K562 (cell line): ENCODE data around the gene STRA8. TPM values are rescaled to one million over a fixed set of nuclear protein-coding genes. Genes with fewer than 3 reads are reported as not detected.

Experiments used
- ARID2 ChIP-seq: fragments of 450-650 bp; IDR thresholded peaks from 2 replicates; pipeline ENCODE4 v1.6.1; 2017; ENCODE audit warnings: antibody characterized with exemption, mild to moderate bottlenecking
- ESRRB ChIP-seq: fragments of 250-450 bp; sonication (Bioruptor Pico); IDR thresholded peaks from 2 replicates; pipeline ENCODE4 v1.5.0; 2020; ENCODE audit warnings: mild to moderate bottlenecking, moderate library complexity, borderline replicate concordance
- FOXA1 ChIP-seq: fragments of 450-650 bp; IDR thresholded peaks from 2 replicates; pipeline ENCODE4 v1.6.1; 2016; ENCODE audit warnings: mild to moderate bottlenecking, borderline replicate concordance
- HNRNPLL ChIP-seq: fragments of 200-400 bp; formaldehyde crosslinking; IDR thresholded peaks from 2 replicates; pipeline ENCODE4 v1.6.1; 2017; ENCODE audit warnings: low read length, low read depth, mild to moderate bottlenecking; ENCODE audit not compliant: poor library complexity, severe bottlenecking
- KHSRP ChIP-seq: fragments of 450-650 bp; IDR thresholded peaks from 2 replicates; pipeline ENCODE4 v1.6.1; 2017
- LARP7 ChIP-seq: fragments of 450-650 bp; IDR thresholded peaks from 2 replicates; pipeline ENCODE4 v1.6.1; 2016
- MCM2 ChIP-seq: fragments of 450-650 bp; IDR thresholded peaks from 2 replicates; pipeline ENCODE4 v1.6.1; 2017; ENCODE audit warnings: low read depth, mild to moderate bottlenecking
- MEIS2 ChIP-seq: fragments of 450-650 bp; IDR thresholded peaks from 2 replicates; pipeline ENCODE4 v1.6.1; 2014; ENCODE audit warnings: mild to moderate bottlenecking; ENCODE audit not compliant: partially characterized antibody
- MTA2 ChIP-seq: fragments of 450-650 bp; IDR thresholded peaks from 2 replicates; pipeline ENCODE4 v1.6.1; 2016; ENCODE audit warnings: low read depth
- NCOR1 ChIP-seq: fragments of 450-650 bp; IDR thresholded peaks from 2 replicates; pipeline ENCODE4 v1.6.1; 2016; ENCODE audit warnings: mild to moderate bottlenecking, moderate library complexity
- STAG1 ChIP-seq: sonication (generic); formaldehyde crosslinking; IDR thresholded peaks from 2 replicates; pipeline ENCODE4 v1.5.0; 2020; ENCODE audit warnings: missing genetic modification reagents, borderline replicate concordance
- XRCC5 ChIP-seq: fragments of 200-400 bp; formaldehyde crosslinking; IDR thresholded peaks from 2 replicates; pipeline ENCODE4 v1.6.1; 2017; ENCODE audit warnings: low read depth, mild to moderate bottlenecking, low read length
- ZNF274 ChIP-seq: IDR thresholded peaks from 2 replicates; pipeline ENCODE4 v1.6.1; 2011; ENCODE audit warnings: low read depth, mild to moderate bottlenecking, low read length, moderate library complexity, borderline replicate concordance
- ZZZ3 ChIP-seq: fragments of 450-650 bp; IDR thresholded peaks from 2 replicates; pipeline ENCODE4 v1.6.1; 2016; ENCODE audit warnings: antibody characterized with exemption, mild to moderate bottlenecking, moderate library complexity
- polyA plus RNA-seq, 8 experiments: library from polyadenylated mRNA; depleted of rRNA in 4 of 8; stranded (reverse) in 5 of 8; unstranded in 3 of 8; fragments of >200 nt; fragmentation: Nextera tagmentation in 2 of 8; fragmentation: Illumina TruSeq in 1 of 8; extraction: Ambion mirVana in 2 of 8; extraction: Trizol in 1 of 8; gene quantifications; 2 replicates each; pipeline versions ENCODE4 v1.2.1 to v1.2.3, GENCODE V29; 2011 to 2014; ENCODE audit warnings: inconsistent platforms in 1 of 8, missing spikeins in 1 of 8
- total RNA-seq, 7 experiments: library from RNA; depleted of rRNA in 6 of 7; stranded (reverse); fragments of >200 nt in 6 of 7; fragmentation: Illumina TruSeq in 2 of 7; extraction: Trizol in 2 of 7; gene quantifications; 2 replicates each; pipeline versions ENCODE4 v1.2.1 to v1.2.3, GENCODE V29; 2011 to 2021; ENCODE audit warnings: low replicate concordance in 1 of 7
- TF ChIP-seq, protein P1 (sequence below), 2 experiments: fragments of 450-650 bp; formaldehyde crosslinking in 1 of 2; IDR thresholded peaks; 2 replicates each; pipeline versions ENCODE4 v1.4.0 to v1.6.1; 2014 to 2020; ENCODE audit warnings: mild to moderate bottlenecking in 2 of 2, borderline replicate concordance in 1 of 2, low read depth in 1 of 2
- TF ChIP-seq, protein P2 (sequence below): fragments of 250-450 bp; sonication (Bioruptor Pico); IDR thresholded peaks from 2 replicates; pipeline ENCODE4 v1.5.0; 2021; ENCODE audit warnings: mild to moderate bottlenecking, borderline replicate concordance
- TF ChIP-seq, protein P3 (sequence below), 2 experiments: fragments of 450-650 bp in 1 of 2; sonication (generic) in 1 of 2; formaldehyde crosslinking in 1 of 2; IDR thresholded peaks in 1 of 2; conservative IDR thresholded peaks in 1 of 2; 2 replicates each; pipeline versions ENCODE4 v1.6.1 to v1.8.1; 2016 to 2023; ENCODE audit warnings: mild to moderate bottlenecking in 2 of 2, moderate library complexity in 2 of 2, inconsistent platforms in 1 of 2, missing genetic modification reagents in 1 of 2

The STRA8 gene
- total and polyA plus RNA-seq, 9 of the 15 experiments (the other 6 are each of a cell fraction or from before 2014, with no cell fraction given) = not detected

DNA sequence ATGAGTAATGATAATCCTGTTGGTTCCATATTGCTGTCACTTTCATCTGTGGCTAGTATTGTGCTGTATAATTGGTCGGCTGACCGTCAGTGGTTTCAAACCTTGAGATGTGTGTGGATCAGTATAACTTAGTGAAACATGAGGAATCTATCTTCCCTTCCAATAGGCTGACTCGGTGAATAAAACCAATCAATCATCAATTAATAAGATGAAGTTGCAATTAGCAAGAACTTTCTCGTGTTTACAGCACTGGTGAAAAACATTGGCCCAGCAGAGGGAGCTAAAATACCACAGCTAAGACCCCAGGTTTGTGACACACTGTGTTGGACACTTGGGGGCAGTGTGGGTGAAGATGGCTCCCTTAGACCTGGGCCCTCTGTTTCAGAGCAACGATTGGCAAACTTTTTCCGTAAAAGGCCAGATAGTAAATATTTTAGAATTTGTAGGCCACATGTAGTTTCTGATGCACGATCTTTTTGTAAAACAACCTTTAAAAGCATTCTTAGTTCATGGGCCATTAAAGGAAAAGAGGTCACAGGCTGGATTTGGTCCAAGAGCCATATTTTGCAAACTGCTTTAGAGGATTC lies 47.8 kb downstream of the STRA8 start (continued):
- TF ChIP-seq, protein P1, sequence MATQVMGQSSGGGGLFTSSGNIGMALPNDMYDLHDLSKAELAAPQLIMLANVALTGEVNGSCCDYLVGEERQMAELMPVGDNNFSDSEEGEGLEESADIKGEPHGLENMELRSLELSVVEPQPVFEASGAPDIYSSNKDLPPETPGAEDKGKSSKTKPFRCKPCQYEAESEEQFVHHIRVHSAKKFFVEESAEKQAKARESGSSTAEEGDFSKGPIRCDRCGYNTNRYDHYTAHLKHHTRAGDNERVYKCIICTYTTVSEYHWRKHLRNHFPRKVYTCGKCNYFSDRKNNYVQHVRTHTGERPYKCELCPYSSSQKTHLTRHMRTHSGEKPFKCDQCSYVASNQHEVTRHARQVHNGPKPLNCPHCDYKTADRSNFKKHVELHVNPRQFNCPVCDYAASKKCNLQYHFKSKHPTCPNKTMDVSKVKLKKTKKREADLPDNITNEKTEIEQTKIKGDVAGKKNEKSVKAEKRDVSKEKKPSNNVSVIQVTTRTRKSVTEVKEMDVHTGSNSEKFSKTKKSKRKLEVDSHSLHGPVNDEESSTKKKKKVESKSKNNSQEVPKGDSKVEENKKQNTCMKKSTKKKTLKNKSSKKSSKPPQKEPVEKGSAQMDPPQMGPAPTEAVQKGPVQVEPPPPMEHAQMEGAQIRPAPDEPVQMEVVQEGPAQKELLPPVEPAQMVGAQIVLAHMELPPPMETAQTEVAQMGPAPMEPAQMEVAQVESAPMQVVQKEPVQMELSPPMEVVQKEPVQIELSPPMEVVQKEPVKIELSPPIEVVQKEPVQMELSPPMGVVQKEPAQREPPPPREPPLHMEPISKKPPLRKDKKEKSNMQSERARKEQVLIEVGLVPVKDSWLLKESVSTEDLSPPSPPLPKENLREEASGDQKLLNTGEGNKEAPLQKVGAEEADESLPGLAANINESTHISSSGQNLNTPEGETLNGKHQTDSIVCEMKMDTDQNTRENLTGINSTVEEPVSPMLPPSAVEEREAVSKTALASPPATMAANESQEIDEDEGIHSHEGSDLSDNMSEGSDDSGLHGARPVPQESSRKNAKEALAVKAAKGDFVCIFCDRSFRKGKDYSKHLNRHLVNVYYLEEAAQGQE (IDR thresholded peaks at IDR 0.05; ENCODE audit: borderline replicate concordance) = peak; percentile 94
- TF ChIP-seq, protein P1 (CRISPR knock-in tag; IDR thresholded peaks at IDR 0.05; ENCODE audit: low read depth) = no peak
- TF ChIP-seq ARID2 = peak; percentile 98
- TF ChIP-seq ZZZ3 = no peak; the same call in 1 of the 2 replicates
- TF ChIP-seq FOXA1 = no peak
- TF ChIP-seq ESRRB (CRISPR knock-in tag) = no peak
- peak; percentile 22; the same call in 1 of the 2 replicates for TF ChIP-seq MTA2
- no peak; the same call in 1 of the 2 replicates for TF ChIP-seq NCOR1
- TF ChIP-seq, protein P2, sequence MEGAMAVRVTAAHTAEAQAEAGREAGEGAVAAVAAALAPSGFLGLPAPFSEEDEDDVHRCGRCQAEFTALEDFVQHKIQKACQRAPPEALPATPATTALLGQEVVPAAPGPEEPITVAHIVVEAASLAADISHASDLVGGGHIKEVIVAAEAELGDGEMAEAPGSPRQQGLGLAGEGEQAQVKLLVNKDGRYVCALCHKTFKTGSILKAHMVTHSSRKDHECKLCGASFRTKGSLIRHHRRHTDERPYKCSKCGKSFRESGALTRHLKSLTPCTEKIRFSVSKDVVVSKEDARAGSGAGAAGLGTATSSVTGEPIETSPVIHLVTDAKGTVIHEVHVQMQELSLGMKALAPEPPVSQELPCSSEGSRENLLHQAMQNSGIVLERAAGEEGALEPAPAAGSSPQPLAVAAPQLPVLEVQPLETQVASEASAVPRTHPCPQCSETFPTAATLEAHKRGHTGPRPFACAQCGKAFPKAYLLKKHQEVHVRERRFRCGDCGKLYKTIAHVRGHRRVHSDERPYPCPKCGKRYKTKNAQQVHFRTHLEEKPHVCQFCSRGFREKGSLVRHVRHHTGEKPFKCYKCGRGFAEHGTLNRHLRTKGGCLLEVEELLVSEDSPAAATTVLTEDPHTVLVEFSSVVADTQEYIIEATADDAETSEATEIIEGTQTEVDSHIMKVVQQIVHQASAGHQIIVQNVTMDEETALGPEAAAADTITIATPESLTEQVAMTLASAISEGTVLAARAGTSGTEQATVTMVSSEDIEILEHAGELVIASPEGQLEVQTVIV (CRISPR knock-in tag) = no peak
- TF ChIP-seq MCM2 = no peak
- TF ChIP-seq, protein P3, sequence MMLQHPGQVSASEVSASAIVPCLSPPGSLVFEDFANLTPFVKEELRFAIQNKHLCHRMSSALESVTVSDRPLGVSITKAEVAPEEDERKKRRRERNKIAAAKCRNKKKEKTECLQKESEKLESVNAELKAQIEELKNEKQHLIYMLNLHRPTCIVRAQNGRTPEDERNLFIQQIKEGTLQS (IDR thresholded peaks at IDR 0.05) = no peak
- TF ChIP-seq, protein P3 (CRISPR knock-in tag; conservative IDR thresholded peaks at IDR 0.05) = no peak; the same call in 1 of the 2 replicates
- TF ChIP-seq KHSRP = no peak
- TF ChIP-seq LARP7 = no peak
- no peak; the same call in 1 of the 2 replicates for TF ChIP-seq XRCC5
- no peak for TF ChIP-seq HNRNPLL
- peak; percentile 39 for TF ChIP-seq MEIS2
- TF ChIP-seq STAG1 = peak; percentile 98
- TF ChIP-seq ZNF274 = no peak
